Lung microvascular endothelial cell (primary cell): Measurements from ENCODE around the gene CADPS. TPM values are rescaled to one million over a fixed set of nuclear protein-coding genes. Genes with fewer than 3 reads are reported as not detected.

Experiments used
- DNase-seq, 2 donors: peaks; one replicate each; pipeline versions ENCODE4 v3.0.0 to v3.0.0-alpha.2; 2010; ENCODE audit warnings: low read depth in 2 of 2
- total RNA-seq: library from RNA; depleted of rRNA; stranded (reverse); fragments of >200 nt; gene quantifications from 2 replicates; pipeline ENCODE4 v1.2.1, GENCODE V29; 2014

Gene CADPS
- total RNA-seq, 1 donor from 2014 or later: not detected

- DNase-seq: no peak
Observed at GRCh38 chr3:62638316-62638715, 236.9 kb downstream of the CADPS start.

- no peak for DNase-seq
Observed at GRCh38 chr3:62636235-62636826, 238.9 kb downstream of the CADPS start.

GRCh38 chr3:62632510-62633294 is 242.5 kb downstream of the CADPS start:
- DNase-seq: no peak

DNA sequence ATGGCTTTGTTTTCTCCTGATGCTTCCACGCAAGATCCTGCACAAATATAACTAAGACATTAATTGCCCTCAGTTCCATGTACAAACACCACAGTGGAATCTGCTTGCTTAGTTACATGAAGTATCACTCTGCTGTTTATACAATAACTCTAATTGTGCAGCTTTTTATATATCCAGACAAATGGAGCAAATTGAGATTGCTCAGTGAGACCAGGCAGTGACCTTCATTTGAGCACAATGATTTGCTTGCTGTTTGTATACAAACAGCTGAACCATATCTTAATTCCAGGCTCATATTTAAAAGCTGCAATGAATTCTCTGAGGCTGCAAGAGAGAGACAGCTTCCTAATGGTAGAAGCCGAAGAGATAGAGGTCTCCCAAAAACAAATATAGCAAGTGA is 243.7 kb downstream of the CADPS start:
- DNase-seq: no peak

- DNase-seq: no peak
Observed at GRCh38 chr3:62630664-62631063, 244.6 kb downstream of the CADPS start.

DNA sequence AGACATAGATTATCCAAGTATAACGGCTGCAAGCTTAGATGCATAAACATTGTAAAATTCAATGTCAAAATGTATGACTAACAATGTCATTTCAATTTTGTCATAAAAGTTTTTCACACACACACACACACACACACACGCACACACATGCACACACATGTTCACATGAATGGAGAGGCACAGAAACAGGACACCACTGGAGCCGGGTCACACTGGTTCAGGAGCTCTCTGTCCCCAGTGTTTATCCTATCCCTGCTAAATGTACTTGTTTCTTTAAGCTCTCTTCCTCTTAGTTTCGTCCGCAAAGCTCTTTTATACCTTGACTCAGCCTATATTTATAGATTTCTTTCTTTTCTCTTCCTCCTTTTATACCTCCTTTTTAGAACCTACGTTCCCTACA is 249.9 kb downstream of the CADPS start:
- no peak for DNase-seq

DNA sequence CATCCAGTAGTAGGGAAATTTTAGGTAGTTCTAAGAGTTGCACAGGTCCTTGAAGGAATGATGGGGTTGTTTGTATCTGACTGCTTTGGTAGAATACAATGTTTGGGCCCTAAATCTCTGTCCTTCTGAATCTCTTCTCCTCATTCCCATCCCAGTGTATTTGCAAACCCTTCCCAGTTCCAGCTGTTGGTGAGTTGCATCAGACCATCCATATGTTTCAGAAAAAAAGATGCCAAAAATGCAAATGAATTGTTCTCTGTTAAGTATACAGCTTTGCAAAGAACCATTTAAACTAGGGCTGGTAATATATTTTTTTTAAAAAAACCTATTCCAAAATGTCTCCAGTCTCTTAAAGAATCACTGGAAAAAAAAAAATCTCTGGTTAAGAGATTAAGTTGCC is 251.0 kb downstream of the CADPS start:
- no peak for DNase-seq

- peak; percentile 72 for DNase-seq
Observed at GRCh38 chr3:62622553-62623174, 252.6 kb downstream of the CADPS start.

DNA sequence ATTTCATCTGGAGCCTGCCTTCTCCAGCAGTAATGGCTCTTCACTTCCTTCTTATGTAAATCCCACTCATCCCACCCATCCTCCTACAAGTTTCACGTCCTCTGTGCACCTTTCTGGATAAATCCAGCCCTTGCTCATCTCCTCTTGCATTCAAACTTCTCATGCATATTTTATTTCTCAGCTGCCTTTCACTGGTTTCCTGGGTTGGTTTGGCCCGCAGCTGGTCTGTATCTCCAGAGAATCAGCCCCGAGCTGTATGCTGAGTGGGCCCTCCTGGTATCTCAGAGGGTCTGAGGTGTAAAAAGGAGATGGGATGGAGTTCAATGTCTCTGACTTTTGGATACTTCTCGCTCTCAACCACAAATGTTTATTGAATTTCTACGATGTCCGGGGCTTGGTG is 253.3 kb downstream of the CADPS start:
- DNase-seq: no peak

GRCh38 chr3:62621176-62621575 is 254.0 kb downstream of the CADPS start:
- no peak for DNase-seq

DNA sequence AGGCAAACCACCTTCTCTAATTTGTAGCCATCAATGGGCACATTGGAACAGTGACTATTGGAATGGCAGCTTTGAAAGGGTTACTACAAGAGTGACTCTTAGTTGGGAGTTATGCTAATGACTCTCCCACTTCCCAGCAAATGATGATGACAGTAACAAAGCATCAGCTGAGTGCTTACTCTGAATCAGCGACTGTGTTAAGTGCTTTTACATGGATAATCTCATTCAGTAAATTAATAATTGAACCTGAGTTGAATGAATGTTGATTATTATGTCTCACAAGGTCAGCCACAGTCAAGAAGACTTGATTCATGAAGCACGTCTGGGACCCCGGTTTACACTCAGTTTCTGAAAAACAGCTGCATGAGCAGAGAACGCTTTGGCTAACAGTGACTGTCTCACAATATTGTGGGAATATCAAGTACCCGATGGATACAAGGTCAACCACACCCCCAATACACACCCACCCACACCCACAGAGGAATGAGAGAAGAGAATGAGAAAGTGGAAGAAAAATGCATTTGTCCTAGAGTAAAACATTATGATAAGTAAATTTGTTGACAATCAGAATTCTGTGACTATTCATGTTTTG is 259.9 kb downstream of the CADPS start:
- no peak for DNase-seq

DNA sequence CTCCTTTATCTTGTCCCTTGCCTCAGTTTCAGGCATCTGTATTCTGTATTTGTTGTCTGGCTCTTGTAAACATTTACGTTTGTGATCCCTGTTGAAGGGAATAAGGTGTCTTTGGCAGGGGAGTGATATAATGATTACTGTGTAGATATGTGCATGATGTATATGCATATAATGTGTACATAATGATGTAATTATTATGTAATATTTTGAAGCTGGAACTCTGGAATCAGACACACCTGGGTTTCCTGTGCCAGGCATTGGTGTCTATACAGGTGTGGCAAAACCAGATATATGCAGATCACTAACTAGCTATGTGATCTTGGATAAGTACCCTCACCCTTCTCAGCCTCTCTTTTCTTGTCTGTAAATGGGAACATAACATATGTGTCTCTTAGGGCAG is 260.7 kb downstream of the CADPS start:
- no peak for DNase-seq

- DNase-seq: peak in 1 of 2 donors; percentile 10
Observed at GRCh38 chr3:62611541-62612240, 263.5 kb downstream of the CADPS start.

DNA sequence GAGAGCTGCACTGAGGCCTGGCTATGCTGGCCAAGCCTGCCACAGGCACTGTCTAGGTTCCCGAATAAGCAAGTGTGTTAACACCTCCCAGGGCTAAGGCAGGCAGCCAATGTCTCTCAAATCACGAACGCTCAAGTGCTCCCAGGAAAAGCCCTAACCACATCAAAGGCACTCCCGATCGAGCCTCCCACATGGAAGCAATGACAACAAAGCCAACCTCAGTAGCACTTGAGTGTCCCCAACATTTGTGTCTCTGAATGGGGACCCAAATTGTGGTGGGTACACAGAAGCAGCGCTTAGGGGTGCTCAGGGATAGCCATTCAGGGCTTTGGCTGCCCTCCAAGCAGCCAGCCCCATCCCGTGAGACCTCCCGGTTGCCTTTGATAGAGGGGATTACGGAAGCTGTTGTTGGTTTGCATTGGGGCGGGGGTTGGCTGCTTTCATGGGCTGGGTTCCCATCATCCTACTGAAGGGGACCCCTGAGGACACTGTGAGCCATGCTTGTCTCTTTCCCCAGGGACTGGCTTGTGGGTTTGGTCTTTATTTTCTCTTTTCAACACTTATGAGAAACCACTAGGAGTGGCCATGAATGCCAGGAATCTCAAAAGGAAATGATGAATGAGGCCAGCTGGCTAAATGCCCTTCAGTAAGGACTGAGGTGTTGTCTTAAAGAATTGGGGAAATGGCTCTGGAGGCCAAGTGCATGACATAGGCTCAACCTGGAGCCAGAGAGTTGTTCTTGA is 267.8 kb downstream of the CADPS start:
- DNase-seq: peak in 1 of 2 donors; percentile 85

GRCh38 chr3:62605413-62606068 is 269.7 kb downstream of the CADPS start:
- DNase-seq: no peak

GRCh38 chr3:62604751-62605351 is 270.4 kb downstream of the CADPS start:
- no peak for DNase-seq

GRCh38 chr3:62604298-62604697 is 270.9 kb downstream of the CADPS start:
- peak; percentile 4 to 80 for DNase-seq

DNA sequence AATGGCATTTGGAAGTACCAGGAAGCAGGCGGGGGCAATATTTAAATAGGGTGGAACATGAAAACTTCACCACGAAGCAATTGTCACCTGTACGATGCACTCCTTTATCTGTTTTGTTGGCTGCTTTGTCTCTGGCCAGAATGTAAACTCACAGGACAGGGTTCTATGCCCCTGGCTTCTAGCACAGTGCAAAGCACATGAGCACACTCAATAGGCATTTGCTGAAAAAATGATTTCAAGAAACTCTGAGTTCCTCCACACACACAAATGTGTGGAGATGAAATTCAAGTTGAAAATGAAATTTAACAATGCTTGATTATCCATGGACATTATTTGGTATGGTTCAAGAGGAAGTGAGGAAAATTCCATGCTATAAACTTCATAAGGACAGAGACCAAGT is 272.2 kb downstream of the CADPS start:
- DNase-seq: peak in 1 of 2 donors; percentile 8

DNA sequence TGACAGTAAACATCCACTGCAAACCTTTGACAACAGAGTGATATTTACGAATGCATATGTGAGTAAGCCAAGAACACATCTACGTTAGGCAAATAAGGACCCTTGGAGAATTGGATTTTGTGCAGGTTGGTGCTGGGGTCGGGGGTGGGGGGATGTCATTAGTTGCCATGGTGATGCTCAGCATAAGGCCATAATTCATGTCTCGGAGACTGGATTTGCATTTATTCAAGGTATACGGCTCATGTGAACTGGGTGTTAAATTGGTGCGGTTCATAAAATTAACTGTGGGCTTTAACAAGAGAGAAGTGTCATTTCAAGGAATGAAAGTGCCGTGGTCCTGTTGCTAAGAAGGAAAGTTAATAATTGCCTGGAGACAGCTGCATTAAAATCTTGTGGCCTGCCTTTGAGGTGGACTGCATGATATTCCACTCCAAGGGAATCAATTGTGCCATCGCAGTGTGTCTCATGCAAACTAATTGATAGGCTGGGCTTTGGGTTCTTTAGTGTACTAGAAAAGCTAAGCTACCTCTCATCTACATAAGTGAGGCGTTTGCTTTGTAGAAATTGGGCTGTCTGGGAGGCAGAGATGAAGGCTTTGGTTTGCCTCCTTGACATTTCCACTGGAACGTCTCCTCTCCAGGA is 273.0 kb downstream of the CADPS start:
- DNase-seq: no peak
